GM10266 (cell line): ENCODE measurements around the gene MEIS3.

Experiments used
- DNase-seq: peaks from one replicate; pipeline ENCODE4 v3.0.0; 2012; ENCODE audit errors: extremely low spot score
- TF ChIP-seq, protein P1 (sequence below): IDR thresholded peaks from 2 replicates; pipeline ENCODE4 v1.5.1; 2012; ENCODE audit warnings: mild to moderate bottlenecking, low read depth; ENCODE audit not compliant: control insufficient read depth, insufficient read depth; ENCODE audit errors: missing control alignments

MEIS3 gene

DNA sequence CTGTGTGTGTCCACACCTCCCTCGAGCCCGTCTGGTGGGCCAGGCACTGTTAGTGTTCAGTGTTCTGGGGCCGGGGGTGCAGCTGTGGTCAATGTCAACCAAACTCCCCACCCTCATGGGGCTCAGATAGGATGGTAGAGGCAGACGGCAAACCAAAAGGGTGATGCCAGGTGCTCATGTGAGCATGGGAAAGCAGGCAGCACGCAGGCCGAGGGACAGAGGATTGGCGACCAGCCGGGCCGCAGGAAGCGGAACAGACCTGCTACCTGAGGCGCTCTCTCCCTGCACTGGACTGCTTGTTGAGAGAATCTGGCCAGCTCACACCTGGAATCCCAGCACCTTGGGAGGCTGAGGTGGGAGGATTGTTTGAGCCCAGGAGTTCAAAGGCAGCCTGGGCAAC is 41.1 kb downstream of the MEIS3 start:
- TF ChIP-seq, protein P1, sequence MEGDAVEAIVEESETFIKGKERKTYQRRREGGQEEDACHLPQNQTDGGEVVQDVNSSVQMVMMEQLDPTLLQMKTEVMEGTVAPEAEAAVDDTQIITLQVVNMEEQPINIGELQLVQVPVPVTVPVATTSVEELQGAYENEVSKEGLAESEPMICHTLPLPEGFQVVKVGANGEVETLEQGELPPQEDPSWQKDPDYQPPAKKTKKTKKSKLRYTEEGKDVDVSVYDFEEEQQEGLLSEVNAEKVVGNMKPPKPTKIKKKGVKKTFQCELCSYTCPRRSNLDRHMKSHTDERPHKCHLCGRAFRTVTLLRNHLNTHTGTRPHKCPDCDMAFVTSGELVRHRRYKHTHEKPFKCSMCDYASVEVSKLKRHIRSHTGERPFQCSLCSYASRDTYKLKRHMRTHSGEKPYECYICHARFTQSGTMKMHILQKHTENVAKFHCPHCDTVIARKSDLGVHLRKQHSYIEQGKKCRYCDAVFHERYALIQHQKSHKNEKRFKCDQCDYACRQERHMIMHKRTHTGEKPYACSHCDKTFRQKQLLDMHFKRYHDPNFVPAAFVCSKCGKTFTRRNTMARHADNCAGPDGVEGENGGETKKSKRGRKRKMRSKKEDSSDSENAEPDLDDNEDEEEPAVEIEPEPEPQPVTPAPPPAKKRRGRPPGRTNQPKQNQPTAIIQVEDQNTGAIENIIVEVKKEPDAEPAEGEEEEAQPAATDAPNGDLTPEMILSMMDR: no peak

DNA sequence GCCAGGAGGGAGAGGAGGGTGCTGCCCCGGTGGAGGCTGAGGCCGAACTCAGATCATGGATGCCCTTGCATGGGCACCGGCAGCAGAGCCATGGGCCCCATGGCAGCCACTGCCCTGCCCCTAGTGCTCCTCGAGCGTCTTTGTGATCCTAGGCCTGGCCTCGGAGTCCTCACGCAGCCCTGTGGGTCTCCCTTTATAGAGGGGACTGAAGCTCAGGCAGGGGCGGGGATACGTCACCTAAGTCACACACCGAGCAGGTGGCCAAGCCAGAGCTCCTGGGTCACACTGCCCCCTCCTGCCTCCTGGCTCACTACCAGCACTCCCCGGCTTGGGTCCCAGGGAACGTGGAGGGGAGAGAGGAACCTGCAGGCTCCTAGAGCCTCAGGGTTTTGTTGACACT is 41.5 kb downstream of the MEIS3 start:
- TF ChIP-seq, protein P1: no peak
- DNase-seq: no peak

More for the DNA sequence above, 41.1 kb downstream of the MEIS3 start:
- no peak for DNase-seq

DNA sequence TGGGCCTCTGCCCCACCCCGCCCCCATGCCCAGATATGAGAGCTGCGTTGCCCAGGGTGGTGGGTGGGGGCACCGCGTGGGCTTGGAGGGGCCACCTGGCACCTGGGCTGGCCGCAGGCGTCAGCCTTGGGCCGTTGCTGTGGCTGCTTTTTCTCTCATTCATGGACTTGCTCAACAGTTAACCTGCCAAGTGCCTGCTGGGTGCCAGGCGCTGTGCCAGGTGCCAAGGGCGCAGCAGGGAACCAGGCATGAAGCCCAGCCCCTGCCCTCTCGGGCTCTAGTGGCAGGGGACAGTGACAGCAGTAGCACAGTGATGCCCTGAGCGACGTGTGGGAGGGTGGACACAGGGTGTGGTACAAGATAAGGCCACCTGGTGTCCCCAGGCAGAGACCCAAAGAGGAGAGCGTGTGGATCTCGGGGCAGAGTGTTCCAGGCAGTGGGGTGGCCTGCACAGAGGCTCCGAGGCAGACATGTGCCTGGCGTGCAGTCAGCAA is 42.1 kb downstream of the MEIS3 start:
- no peak for DNase-seq
- TF ChIP-seq, protein P1: no peak

DNA sequence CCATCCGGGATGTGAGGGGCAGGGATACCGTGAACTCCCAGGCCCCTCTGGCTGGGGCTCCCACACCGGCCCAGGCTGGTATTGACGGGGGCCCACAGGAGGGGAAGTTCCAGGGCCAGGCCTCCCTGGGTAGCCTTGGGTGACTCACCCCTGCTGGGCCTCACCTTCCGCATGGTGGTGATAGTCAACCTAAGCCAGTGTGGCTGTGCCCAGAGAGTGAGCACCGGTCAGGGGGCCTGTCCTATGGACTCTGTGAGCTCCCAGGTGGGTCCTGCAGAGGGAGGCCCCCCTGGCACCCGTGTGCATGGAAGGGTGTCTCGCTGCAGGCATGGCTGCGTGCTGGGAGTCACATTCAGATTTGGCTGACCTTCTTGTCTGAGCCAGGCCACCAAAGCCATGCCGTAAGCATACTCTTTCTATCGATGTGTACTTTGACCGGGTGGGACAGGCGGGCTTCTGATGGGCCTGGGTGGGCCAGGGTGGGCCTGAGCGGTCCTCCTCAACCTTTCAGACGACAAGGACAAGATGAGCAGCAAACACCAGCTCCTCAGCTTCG is 42.7 kb downstream of the MEIS3 start:
- TF ChIP-seq, protein P1: no peak
- no peak for DNase-seq

DNA sequence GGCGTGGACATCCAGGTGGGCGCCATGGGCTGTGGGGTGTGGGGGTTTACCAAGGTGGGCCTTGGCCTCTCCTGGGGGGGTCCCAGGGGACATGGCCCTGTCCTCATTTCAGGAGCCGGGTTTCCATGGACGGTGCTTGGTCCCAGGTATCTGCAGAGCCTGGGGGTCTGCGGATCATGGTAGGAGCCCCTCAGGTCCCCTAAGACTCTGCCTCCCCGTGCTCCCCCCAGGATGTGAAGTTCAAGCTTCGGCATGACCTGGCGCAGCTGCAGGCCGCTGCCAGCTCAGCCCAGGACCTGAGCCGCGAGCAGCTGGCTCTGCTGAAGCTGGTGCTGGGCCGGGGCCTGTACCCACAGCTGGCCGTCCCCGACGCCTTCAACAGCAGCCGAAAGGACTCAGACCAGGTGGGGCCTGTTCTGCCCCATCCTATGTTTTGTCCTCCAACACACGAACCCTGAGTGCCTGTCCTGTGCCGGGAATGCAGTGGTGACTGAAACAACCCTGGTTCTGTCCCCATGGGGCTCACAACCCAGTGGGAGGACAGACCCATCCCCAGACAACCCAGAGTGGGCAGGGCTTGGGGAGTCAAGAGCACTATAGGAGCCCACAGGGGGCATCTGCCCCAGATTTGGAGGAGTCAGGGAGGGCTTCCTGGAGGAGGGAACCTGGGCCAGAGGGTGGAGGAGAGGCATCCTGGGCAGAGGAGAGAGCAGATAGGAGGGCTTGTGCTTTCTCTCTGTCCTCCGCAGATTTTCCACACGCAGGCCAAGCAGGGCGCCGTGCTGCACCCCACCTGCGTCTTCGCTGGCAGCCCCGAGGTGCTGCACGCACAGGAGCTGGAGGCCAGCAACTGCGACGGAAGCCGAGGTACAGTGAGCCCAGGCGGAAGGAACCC is 43.4 kb downstream of the MEIS3 start:
- no peak for DNase-seq
- TF ChIP-seq, protein P1: no peak

DNA sequence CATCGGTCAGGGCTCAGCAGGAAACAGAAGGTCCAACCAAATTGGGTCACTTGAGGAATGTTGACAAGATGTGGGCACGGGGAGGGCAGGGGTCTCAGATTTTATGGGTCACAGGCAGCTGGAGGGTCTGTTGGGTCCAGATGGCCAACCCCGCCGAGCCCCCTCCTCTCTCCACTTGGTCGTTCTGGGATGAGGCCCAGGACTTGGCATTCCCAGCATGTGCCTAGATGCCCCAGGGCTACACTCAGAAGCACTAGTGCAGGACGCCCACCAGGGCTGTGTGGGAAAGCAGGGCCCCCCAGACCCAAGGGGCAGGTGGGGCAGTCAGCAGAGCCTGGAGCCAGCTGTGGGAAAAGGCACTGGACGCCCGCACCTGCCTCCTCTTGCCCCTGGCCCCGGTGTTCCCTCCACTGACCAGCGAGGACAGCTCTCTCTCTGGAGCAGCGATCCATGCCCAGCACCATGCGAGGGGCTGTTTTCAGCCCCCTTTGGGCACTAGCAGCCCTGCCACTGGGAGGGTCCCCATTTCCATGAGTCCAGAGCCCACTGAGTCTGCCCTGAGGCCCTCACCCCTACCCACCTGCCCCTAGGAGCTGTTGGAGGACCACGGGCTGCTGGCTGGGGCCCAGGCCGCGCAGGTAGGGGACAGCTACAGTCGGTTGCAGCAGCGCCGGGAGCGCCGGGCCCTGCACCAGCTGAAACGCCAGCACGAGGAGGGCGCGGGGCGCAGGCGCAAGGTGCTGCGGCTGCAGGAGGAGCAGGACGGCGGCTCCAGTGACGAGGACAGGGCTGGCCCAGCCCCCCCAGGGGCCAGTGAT is 44.2 kb downstream of the MEIS3 start:
- DNase-seq: no peak
- TF ChIP-seq, protein P1: no peak
